Uterus (tissue), 2 donors: ENCODE measurements around the gene SLC25A18.

Experiments
- CTCF ChIP-seq, 4 experiments: fragments of 200-600 bp in 2 of 4; fragments of 450-650 bp in 2 of 4; sonication (generic) in 2 of 4; IDR thresholded peaks; one replicate each; pipeline ENCODE4 v1.5.1; 2016 to 2019; ENCODE audit warnings: antibody characterized with exemption in 4 of 4, mild to moderate bottlenecking in 2 of 4, moderate library complexity in 1 of 4
- POLR2A ChIP-seq, 2 donors: fragments of 450-650 bp; IDR thresholded peaks; one replicate each; pipeline ENCODE4 v1.6.1; 2016; ENCODE audit warnings: antibody characterized with exemption in 2 of 2, mild to moderate bottlenecking in 1 of 2, moderate library complexity in 1 of 2

GRCh38 chr22:17590586-17590985, 27.3 kb downstream of the SLC25A18 start:
- no peak for TF ChIP-seq CTCF (IDR thresholded peaks at IDR 0.05)
- TF ChIP-seq POLR2A (IDR thresholded peaks at IDR 0.05) = no peak
